Osteocyte (in vitro differentiated cells): ENCODE data around the gene SPTBN1. TPM values are rescaled to one million over a fixed set of nuclear protein-coding genes. Genes with fewer than 3 reads are reported as not detected.
"Not testable (repeated sequence)": the region's sequence is repeated elsewhere in the genome, so short reads cannot be mapped to it uniquely, and the experiment has no call there.

Experiments used
- DNase-seq: peaks from one replicate; pipeline ENCODE4 v3.0.0; 2021; ENCODE audit warnings: mixed read lengths; ENCODE audit not compliant: unreplicated experiment; ENCODE audit errors: extremely low spot score
- H3K27ac Mint-ChIP-seq: one replicate; pipeline ENCODE4 v1.8.0; 2021; ENCODE audit warnings: mild to moderate bottlenecking, mixed read lengths; ENCODE audit not compliant: unreplicated experiment
- H3K27me3 Mint-ChIP-seq: one replicate; pipeline ENCODE4 v1.8.0; 2021; ENCODE audit warnings: mixed read lengths; ENCODE audit not compliant: unreplicated experiment
- H3K36me3 Mint-ChIP-seq: one replicate; pipeline ENCODE4 v1.8.0; 2021; ENCODE audit warnings: mixed read lengths; ENCODE audit not compliant: unreplicated experiment
- H3K4me1 Mint-ChIP-seq: one replicate; pipeline ENCODE4 v1.8.0; 2021; ENCODE audit warnings: mixed read lengths; ENCODE audit not compliant: unreplicated experiment
- H3K4me3 Mint-ChIP-seq: one replicate; pipeline ENCODE4 v1.8.0; 2021; ENCODE audit warnings: mild to moderate bottlenecking, moderate library complexity, mixed read lengths; ENCODE audit not compliant: unreplicated experiment
- H3K9me3 Mint-ChIP-seq: one replicate; pipeline ENCODE4 v1.8.0; 2021; ENCODE audit warnings: mixed read lengths; ENCODE audit not compliant: unreplicated experiment
- total RNA-seq: library from RNA; stranded (reverse); gene quantifications from 2 replicates; pipeline ENCODE4 v1.2.1, GENCODE V29; 2021
- TF ChIP-seq, protein P1 (sequence below): fragments of 200-600 bp; sonication (generic); IDR thresholded peaks from 2 replicates; pipeline ENCODE4 v1.5.0; 2021; ENCODE audit warnings: antibody characterized with exemption, mild to moderate bottlenecking, moderate library complexity

Gene SPTBN1
- total RNA-seq, 1 donor from 2014 or later, result 248 TPM

DNA sequence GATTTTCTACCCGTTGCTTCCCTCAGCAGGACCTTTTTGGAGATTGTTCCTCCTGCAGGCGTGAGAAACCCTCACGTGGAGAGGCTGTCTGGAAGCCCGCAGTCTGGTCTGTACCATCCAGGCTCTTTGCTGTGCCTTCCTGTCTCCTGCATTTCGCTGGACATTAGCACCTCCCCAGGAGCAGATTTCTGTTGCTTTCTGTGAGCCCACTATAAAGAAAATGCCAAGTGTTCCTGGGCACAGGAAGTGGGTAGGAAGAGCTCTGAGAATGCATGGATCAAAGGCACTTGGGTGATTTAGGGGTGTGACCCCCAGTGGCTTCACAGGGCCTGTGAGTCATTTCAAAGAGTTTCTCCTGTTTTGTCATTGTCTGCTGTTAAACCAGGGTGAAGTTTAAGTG is 27.3 kb downstream of the SPTBN1 start:
- no peaks in the 10 kb centered on the region for H3K27me3 Mint-ChIP-seq
- no peaks in the 10 kb centered on the region for H3K9me3 Mint-ChIP-seq
- TF ChIP-seq, protein P1, sequence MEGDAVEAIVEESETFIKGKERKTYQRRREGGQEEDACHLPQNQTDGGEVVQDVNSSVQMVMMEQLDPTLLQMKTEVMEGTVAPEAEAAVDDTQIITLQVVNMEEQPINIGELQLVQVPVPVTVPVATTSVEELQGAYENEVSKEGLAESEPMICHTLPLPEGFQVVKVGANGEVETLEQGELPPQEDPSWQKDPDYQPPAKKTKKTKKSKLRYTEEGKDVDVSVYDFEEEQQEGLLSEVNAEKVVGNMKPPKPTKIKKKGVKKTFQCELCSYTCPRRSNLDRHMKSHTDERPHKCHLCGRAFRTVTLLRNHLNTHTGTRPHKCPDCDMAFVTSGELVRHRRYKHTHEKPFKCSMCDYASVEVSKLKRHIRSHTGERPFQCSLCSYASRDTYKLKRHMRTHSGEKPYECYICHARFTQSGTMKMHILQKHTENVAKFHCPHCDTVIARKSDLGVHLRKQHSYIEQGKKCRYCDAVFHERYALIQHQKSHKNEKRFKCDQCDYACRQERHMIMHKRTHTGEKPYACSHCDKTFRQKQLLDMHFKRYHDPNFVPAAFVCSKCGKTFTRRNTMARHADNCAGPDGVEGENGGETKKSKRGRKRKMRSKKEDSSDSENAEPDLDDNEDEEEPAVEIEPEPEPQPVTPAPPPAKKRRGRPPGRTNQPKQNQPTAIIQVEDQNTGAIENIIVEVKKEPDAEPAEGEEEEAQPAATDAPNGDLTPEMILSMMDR, result no peak
- DNase-seq, result no peak
- peak overlapping the region; percentile 77 for H3K27ac Mint-ChIP-seq
- no peak overlapping the region for H3K4me3 Mint-ChIP-seq
- peaks cover 36% of the 10 kb centered on the region for H3K4me1 Mint-ChIP-seq
- peaks cover 11% of the 10 kb centered on the region for H3K36me3 Mint-ChIP-seq

DNA sequence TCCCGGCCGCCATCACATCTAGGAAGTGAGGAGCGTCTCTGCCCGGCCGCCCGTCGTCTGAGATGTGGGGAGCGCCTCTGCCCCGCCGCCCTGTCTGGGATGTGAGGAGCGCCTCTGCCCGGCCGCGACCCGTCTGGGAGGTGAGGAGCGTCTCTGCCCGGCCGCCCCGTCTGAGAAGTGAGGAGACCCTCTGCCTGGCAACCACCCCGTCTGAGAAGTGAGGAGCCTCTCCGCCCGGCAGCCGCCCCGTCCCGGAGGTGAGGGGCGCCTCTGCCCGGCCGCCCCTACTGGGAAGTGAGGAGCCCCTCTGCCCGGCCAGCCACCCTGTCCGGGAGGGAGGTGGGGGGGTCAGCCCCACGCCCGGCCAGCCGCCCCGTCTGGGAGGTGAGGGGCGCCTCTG is 29.6 kb downstream of the SPTBN1 start:
- peaks cover 40% of the 10 kb centered on the region for H3K4me1 Mint-ChIP-seq
- H3K9me3 Mint-ChIP-seq, H3K27me3 Mint-ChIP-seq: not testable (repeated sequence)

DNA sequence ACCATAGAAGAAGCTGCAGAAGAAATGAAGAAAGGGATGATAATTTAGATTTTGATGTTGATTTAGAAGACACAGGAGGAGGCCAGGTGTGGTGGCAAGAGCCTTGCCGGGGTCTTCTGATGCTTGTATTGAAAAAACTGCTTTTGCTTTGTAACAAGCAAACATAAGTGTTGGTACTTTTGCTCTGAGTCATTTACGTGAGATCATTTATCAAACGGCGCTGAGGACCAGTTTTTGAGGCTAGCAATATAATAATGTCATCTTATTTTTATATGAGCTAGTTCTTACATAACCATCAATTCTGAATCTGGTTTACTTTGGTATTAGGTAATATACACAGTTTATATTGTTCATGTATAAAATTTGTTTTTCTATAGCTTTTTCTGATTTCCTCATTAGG is 30.6 kb downstream of the SPTBN1 start:
- no peaks in the 10 kb centered on the region for H3K27me3 Mint-ChIP-seq

More for the DNA sequence above, 29.6 kb downstream of the SPTBN1 start:
- peaks cover 12% of the 10 kb centered on the region for H3K36me3 Mint-ChIP-seq
- not testable (repeated sequence) for H3K27ac Mint-ChIP-seq, H3K4me3 Mint-ChIP-seq, DNase-seq

DNA sequence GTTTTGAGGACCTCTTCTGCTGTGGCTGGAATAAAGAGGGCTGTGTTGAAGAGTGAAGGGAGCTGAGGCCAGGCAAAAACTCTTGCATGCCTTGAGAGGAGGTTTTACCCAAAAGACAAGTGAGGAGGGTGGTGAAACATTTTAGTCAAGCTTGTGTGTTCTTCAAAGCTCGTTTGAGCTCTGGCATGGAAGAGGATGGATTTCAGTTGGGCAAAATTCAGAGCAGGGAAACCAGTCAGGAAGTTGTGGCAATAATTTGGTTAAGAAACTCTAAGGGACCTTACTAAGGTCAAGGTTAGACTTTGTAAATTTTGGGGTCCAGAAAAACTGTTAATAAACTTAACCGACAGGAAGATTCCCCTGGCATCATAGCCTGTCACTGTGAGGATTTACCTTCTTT is 34.7 kb downstream of the SPTBN1 start:
- no peak for DNase-seq
- Mint-ChIP-seq H3K9me3 (no peaks in the 10 kb centered on the region), H3K4me1 (peaks cover 17% of the 10 kb centered on the region), H3K4me3 (no peak overlapping the region), H3K36me3 (peaks cover 7% of the 10 kb centered on the region), H3K27ac (no peak overlapping the region), H3K27me3 (no peaks in the 10 kb centered on the region)
- TF ChIP-seq, protein P1, result no peak

More for the DNA sequence above, 30.6 kb downstream of the SPTBN1 start:
- no peak overlapping the region for H3K27ac Mint-ChIP-seq
- peaks cover 12% of the 10 kb centered on the region for H3K36me3 Mint-ChIP-seq
- H3K4me3 Mint-ChIP-seq, result no peak overlapping the region
- TF ChIP-seq, protein P1, result no peak
- no peaks in the 10 kb centered on the region for H3K9me3 Mint-ChIP-seq
- DNase-seq, result no peak
- H3K4me1 Mint-ChIP-seq, result peaks cover 38% of the 10 kb centered on the region

DNA sequence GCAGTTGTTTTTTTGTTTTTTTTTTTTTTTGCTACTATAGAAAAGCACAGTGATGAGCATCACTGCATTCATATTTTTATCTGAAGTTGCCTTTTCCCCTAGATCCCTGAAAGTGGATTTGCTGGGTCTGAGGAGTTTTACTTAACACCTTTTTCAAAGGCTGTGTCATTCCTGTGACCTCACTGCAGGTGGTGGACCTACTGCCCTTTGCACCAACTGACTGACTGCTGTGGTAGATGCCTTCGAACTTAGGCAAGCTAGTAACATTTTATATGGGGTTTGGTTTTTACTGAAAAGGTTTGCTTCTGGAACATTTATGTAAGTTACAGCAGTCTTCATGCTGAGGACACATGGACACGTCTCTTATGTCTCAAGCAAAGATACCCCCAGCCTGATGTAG is 36.2 kb downstream of the SPTBN1 start:
- Mint-ChIP-seq H3K36me3 (peaks cover 4% of the 10 kb centered on the region), H3K9me3 (no peaks in the 10 kb centered on the region), H3K4me3 (no peak overlapping the region), H3K27ac (no peak overlapping the region), H3K27me3 (no peaks in the 10 kb centered on the region), H3K4me1 (peaks cover 15% of the 10 kb centered on the region)
- DNase-seq, result no peak
- TF ChIP-seq, protein P1, result no peak

DNA sequence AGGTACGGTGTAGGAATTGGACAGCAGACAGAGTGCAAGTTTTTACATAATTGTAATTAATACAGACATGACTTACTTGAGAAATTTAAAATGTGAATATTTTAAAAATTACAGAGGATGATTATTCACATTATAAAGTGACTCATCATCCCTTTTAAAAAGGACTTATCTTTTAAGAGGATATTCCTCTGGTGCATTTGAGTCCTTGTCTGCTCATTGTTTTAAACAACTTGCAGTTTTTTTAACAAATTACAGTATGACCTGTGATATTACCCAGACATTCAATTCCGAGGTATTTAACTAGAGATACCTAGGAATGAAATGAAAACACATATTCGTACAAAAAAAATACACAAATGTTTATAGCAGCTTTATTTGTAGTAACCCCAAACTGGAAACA is 38.0 kb downstream of the SPTBN1 start:
- H3K9me3 Mint-ChIP-seq, result no peaks in the 10 kb centered on the region
- no peak overlapping the region for H3K4me3 Mint-ChIP-seq
- TF ChIP-seq, protein P1, result no peak
- H3K27me3 Mint-ChIP-seq, result no peaks in the 10 kb centered on the region
- H3K4me1 Mint-ChIP-seq, result peaks cover 16% of the 10 kb centered on the region
- H3K36me3 Mint-ChIP-seq, result no peaks in the 10 kb centered on the region
- no peak for DNase-seq
- no peak overlapping the region for H3K27ac Mint-ChIP-seq
